ENCODE results near the gene ACE2. TPM values are rescaled to one million over a fixed set of nuclear protein-coding genes. Genes with fewer than 3 reads are reported as not detected.

Gene ACE2
- total RNA-seq, 4 donors from 2014 or later: 10.5 to 50.4 (median 32.1) TPM

- 53% methylated on average over 1 of the region's 1 CpG; no CpG with 5 or more reads in 1 of the 2 donors for WGBS, 2 donors (ENCODE audit: low coverage in 1 of 2)
- H3K4me3 ChIP-seq: no peak overlapping the region
- H3K36me3 ChIP-seq: no peaks in the 10 kb centered on the region
- H3K27me3 ChIP-seq: no peaks in the 10 kb centered on the region
- DNase-seq: no peak
- in situ Hi-C loops (cut with MboI; ENCODE audit: low pct_ligation_motif_present in 1 of 4, low pct_unique_long_range_greater_than_20kb in 1 of 4, low sequenced_read_pairs in 3 of 4): no loop called here
- intact Hi-C loops (cut with DNase I; ENCODE audit: low total_unique reads): no loop called here
- no peaks in the 10 kb centered on the region for H3K4me1 ChIP-seq
- TF ChIP-seq POLR2AphosphoS5 (IDR thresholded peaks at IDR 0.05) (no peak), POLR2A (IDR thresholded peaks at IDR 0.05) (no peak), EP300 (IDR thresholded peaks at IDR 0.05; ENCODE audit: low read depth) (no peak), CTCF (IDR thresholded peaks at IDR 0.05) (no peak)
- no peak overlapping the region for H3K27ac ChIP-seq
- no peaks in the 10 kb centered on the region for H3K9me3 ChIP-seq
Observed at GRCh38 chrX:15514279-15514678, 86.5 kb downstream of the ACE2 start.

- Histone ChIP-seq H3K27ac (no peak overlapping the region), H3K9me3 (no peaks in the 10 kb centered on the region), H3K4me3 (no peak overlapping the region), H3K4me1 (no peaks in the 10 kb centered on the region), H3K36me3 (no peaks in the 10 kb centered on the region), H3K27me3 (no peaks in the 10 kb centered on the region)
- TF ChIP-seq POLR2AphosphoS5 (IDR thresholded peaks at IDR 0.05): no peak
- TF ChIP-seq EP300 (IDR thresholded peaks at IDR 0.05; ENCODE audit: low read depth): no peak
- no peak for TF ChIP-seq CTCF (IDR thresholded peaks at IDR 0.05)
- no peak for TF ChIP-seq POLR2A (IDR thresholded peaks at IDR 0.05)
- in situ Hi-C loops (cut with MboI; ENCODE audit: low pct_ligation_motif_present in 1 of 4, low pct_unique_long_range_greater_than_20kb in 1 of 4, low sequenced_read_pairs in 3 of 4): no loop called here
- intact Hi-C loops (cut with DNase I; ENCODE audit: low total_unique reads): no loop called here
- DNase-seq: no peak
- WGBS, 2 donors (ENCODE audit: low coverage in 1 of 2): 33 to 73% methylated on average over 1 to 4 of the region's 4 CpGs
Observed at GRCh38 chrX:15512401-15512965, 88.3 kb downstream of the ACE2 start.

GRCh38 chrX:15511563-15511962 is 89.2 kb downstream of the ACE2 start:
- Histone ChIP-seq H3K36me3 (no peaks in the 10 kb centered on the region), H3K9me3 (no peaks in the 10 kb centered on the region), H3K4me1 (no peaks in the 10 kb centered on the region), H3K27me3 (no peaks in the 10 kb centered on the region), H3K27ac (no peak overlapping the region), H3K4me3 (no peak overlapping the region)
- 20% methylated on average over 1 of the region's 1 CpG; no CpG with 5 or more reads in 1 of the 2 donors for WGBS, 2 donors (ENCODE audit: low coverage in 1 of 2)
- DNase-seq: no peak
- in situ Hi-C loops (cut with MboI; ENCODE audit: low pct_ligation_motif_present in 1 of 4, low pct_unique_long_range_greater_than_20kb in 1 of 4, low sequenced_read_pairs in 3 of 4) (no loop called here), intact Hi-C loops (cut with DNase I; ENCODE audit: low total_unique reads) (no loop called here)
- TF ChIP-seq POLR2AphosphoS5 (IDR thresholded peaks at IDR 0.05): no peak
- no peak for TF ChIP-seq EP300 (IDR thresholded peaks at IDR 0.05; ENCODE audit: low read depth)
- TF ChIP-seq CTCF (IDR thresholded peaks at IDR 0.05): no peak
- no peak for TF ChIP-seq POLR2A (IDR thresholded peaks at IDR 0.05)

Other genes starting within 250 kb of the ACE2 start
- gene VEGFD, start 216.5 kb downstream of the ACE2 start, total RNA-seq: 1 to 10 TPM in 1 of 4 donors, under 1 TPM in 1, not detected in 2; 0.95 to 3.0 TPM
- 10 to 100 TPM in 2 of 4 donors, 1 to 10 TPM in 1, not detected in 1; 10.0 to 85.8 (median 11.6) TPM for gene PIR, start 107.6 kb downstream of the ACE2 start, total RNA-seq
- 1 to 10 TPM; 1.1 to 5.9 (median 3.4) TPM for gene BMX, start 100.2 kb downstream of the ACE2 start, total RNA-seq
- gene CLTRN, start 63.8 kb upstream of the ACE2 start, total RNA-seq: under 1 TPM in 1 of 4 donors, not detected in 3; 0.48 TPM
- 10 to 100 TPM in 1 of 4 donors, 1 to 10 TPM in 3; 1.1 to 69.3 (median 4.7) TPM for gene CA5B, start 137.3 kb upstream of the ACE2 start, total RNA-seq
- gene ZRSR2, start 189.5 kb upstream of the ACE2 start, total RNA-seq: 100 to 1,000 TPM in 1 of 4 donors, 10 to 100 TPM in 1, 1 to 10 TPM in 1, not detected in 1; 5.3 to 263 (median 12.4) TPM